Spleen (tissue), 11 donors: ENCODE data around the gene DYRK1A. TPM values are rescaled to one million over a fixed set of nuclear protein-coding genes. Genes with fewer than 3 reads are reported as not detected.
A peak's percentile ranks its signal among the peaks of the same experiment; 100 is the strongest.

Experiments
- DNase-seq: peaks from one replicate; pipeline ENCODE4 v3.0.0-alpha.2; 2020
- H3K27ac ChIP-seq, 8 donors: fragments of 200-600 bp; sonication (generic) in 7 of 8; 1 replicate in 4 of 8; 2 replicates in 4 of 8; pipeline versions ENCODE4 v1.5.0 to v1.8.0; 2016 to 2021; ENCODE audit warnings: inconsistent platforms in 4 of 8, mild to moderate bottlenecking in 4 of 8, moderate library complexity in 1 of 8
- H3K27me3 ChIP-seq, 7 donors: fragments of 200-600 bp; sonication (generic) in 6 of 7; replicated peaks in 1 of 7; 1 replicate in 4 of 7; 2 replicates in 3 of 7; pipeline versions ENCODE4 v1.5.0 to v1.8.0; 2016 to 2021; ENCODE audit warnings: inconsistent platforms in 3 of 7, mild to moderate bottlenecking in 1 of 7
- H3K36me3 ChIP-seq, 6 donors: fragments of 200-600 bp; sonication (generic) in 5 of 6; 1 replicate in 4 of 6; 2 replicates in 2 of 6; pipeline versions ENCODE4 v1.5.0 to v1.8.0; 2016 to 2021; ENCODE audit warnings: inconsistent platforms in 2 of 6
- H3K4me1 ChIP-seq, 6 donors: fragments of 200-600 bp; sonication (generic) in 5 of 6; 1 replicate in 3 of 6; 2 replicates in 3 of 6; pipeline versions ENCODE4 v1.5.0 to v1.8.0; 2016 to 2021; ENCODE audit warnings: inconsistent platforms in 3 of 6
- H3K4me3 ChIP-seq, 8 donors: fragments of 200-600 bp; sonication (generic) in 7 of 8; 1 replicate in 4 of 8; 2 replicates in 4 of 8; pipeline versions ENCODE4 v1.5.0 to v1.8.0; 2016 to 2021; ENCODE audit warnings: inconsistent platforms in 4 of 8, mild to moderate bottlenecking in 4 of 8, moderate library complexity in 2 of 8
- H3K9me3 ChIP-seq, 8 donors: fragments of 200-600 bp; sonication (generic) in 7 of 8; 1 replicate in 4 of 8; 2 replicates in 4 of 8; pipeline versions ENCODE4 v1.5.0 to v1.8.0; 2016 to 2021; ENCODE audit warnings: inconsistent platforms in 4 of 8
- POLR2A ChIP-seq, 3 donors: fragments of 450-650 bp; IDR thresholded peaks; one replicate each; pipeline ENCODE4 v1.5.1; 2017; ENCODE audit warnings: antibody characterized with exemption in 3 of 3, mild to moderate bottlenecking in 1 of 3
- POLR2AphosphoS5 ChIP-seq, 3 donors: sonication (generic); formaldehyde crosslinking; IDR thresholded peaks; one replicate each; pipeline ENCODE4 v1.5.1; 2017; ENCODE audit warnings: antibody characterized with exemption in 3 of 3
- WGBS, 5 donors: extraction: QIAGEN DNeasy Blood & Tissue Kit in 3 of 5; methylation state at CpG; one replicate each; pipeline versions ENCODE4 v1.1.5 to v1.1.7; 2013 to 2018; 5-methylcytosine and 5-hydroxymethylcytosine counted together
- intact Hi-C: fragments of 100-400 bp; cut with DNase I; formaldehyde crosslinking; loops from one replicate; pipeline ENCODE4 v1.15.0; 2023; ENCODE audit warnings: low total_unique reads
- polyA plus RNA-seq, 3 donors: library from polyadenylated mRNA; stranded (reverse); fragments of 200-250 nt; gene quantifications; one replicate each; pipeline ENCODE4 v1.2.1, GENCODE V29; 2013
- total RNA-seq, 7 donors: library from RNA; depleted of rRNA in 3 of 7; stranded (reverse); fragments of >200 nt in 3 of 7; fragmentation: NEBNext Ultra II Directional in 4 of 7; extraction: Animal tissue kit (Norgen Biotek cat#: 25700) in 4 of 7; gene quantifications; one replicate each; pipeline versions ENCODE4 v1.1.0 to v1.2.1, GENCODE V29; 2016 to 2021
- TF ChIP-seq, protein P1 (sequence below), 11 experiments: fragments of 200-600 bp in 7 of 11; fragments of 450-650 bp in 4 of 11; sonication (generic) in 4 of 11; IDR thresholded peaks in 8 of 11; conservative IDR thresholded peaks in 3 of 11; 1 replicate in 7 of 11; 2 replicates in 4 of 11; pipeline versions ENCODE4 v1.4.0 to v1.8.0; 2016 to 2021; ENCODE audit warnings: antibody characterized with exemption in 11 of 11, inconsistent platforms in 4 of 11, mild to moderate bottlenecking in 1 of 11
- donor health status: healthy with polysubstance abuse.
- donor health status: DM: no; HTN: no; CAD: no; lungs with moderate emphysema.
- donor health status: DM: no; HTN: no; CAD: no.
- donor health status: Bipolar disorder and iron deficiency.
- donor health status: healthy.
- donor health status: DM: no; HTN: no; CAD: no.
- donor health status: DM: yes; HTN: yes; CAD: no.

Gene DYRK1A
- total and polyA plus RNA-seq, 10 donors, result 21.9 to 115 (median 95.1) TPM

DNA sequence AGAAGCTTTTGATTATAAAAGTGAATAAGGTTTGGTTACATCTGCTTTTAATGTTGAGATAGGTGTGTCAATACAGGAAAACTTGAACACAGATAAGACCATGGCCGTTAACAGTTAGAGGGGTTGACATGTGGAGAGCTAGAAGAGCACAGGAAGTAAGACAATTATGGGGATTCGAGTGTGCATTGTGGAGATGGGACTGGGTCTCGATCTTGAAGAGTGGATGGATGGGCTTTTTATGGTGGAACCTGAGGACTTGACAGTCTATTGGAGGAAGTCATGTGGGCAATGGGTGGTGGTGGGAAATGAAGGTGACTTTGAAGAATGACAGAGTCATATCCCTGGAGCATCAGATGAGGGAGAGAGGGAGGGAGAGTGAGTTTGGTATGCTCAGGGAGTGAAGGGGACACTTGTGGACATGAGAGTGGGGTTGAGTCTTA is 12.1 kb downstream of the DYRK1A start:
- intact Hi-C loops, result loop anchor here (10.0 kb wide), 1 partner anchor 86 kb away; no protein-coding TSS in a partner anchor
- DNase-seq, result no peak
- no peak overlapping the region for H3K27ac ChIP-seq
- 24 to 39% (median 35%) methylated on average over 3 of the region's 3 CpGs for WGBS, 5 donors
- no peak for TF ChIP-seq POLR2AphosphoS5 (IDR thresholded peaks at IDR 0.05)
- TF ChIP-seq, protein P1, sequence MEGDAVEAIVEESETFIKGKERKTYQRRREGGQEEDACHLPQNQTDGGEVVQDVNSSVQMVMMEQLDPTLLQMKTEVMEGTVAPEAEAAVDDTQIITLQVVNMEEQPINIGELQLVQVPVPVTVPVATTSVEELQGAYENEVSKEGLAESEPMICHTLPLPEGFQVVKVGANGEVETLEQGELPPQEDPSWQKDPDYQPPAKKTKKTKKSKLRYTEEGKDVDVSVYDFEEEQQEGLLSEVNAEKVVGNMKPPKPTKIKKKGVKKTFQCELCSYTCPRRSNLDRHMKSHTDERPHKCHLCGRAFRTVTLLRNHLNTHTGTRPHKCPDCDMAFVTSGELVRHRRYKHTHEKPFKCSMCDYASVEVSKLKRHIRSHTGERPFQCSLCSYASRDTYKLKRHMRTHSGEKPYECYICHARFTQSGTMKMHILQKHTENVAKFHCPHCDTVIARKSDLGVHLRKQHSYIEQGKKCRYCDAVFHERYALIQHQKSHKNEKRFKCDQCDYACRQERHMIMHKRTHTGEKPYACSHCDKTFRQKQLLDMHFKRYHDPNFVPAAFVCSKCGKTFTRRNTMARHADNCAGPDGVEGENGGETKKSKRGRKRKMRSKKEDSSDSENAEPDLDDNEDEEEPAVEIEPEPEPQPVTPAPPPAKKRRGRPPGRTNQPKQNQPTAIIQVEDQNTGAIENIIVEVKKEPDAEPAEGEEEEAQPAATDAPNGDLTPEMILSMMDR (IDR thresholded peaks at IDR 0.05 in 8 of 11, conservative IDR thresholded peaks at IDR 0.05 in 3 of 11), result no peak
- no peak for TF ChIP-seq POLR2A (IDR thresholded peaks at IDR 0.05)
- H3K9me3 ChIP-seq, result no peaks in the 10 kb centered on the region
- no peak overlapping the region for H3K4me3 ChIP-seq
- no peaks in the 10 kb centered on the region for H3K27me3 ChIP-seq
- H3K36me3 ChIP-seq, result peaks cover 0 to 4% (median 0%) of the 10 kb centered on the region in 6 donors
- peaks cover 61 to 100% (median 98%) of the 10 kb centered on the region in 6 donors for H3K4me1 ChIP-seq

DNA sequence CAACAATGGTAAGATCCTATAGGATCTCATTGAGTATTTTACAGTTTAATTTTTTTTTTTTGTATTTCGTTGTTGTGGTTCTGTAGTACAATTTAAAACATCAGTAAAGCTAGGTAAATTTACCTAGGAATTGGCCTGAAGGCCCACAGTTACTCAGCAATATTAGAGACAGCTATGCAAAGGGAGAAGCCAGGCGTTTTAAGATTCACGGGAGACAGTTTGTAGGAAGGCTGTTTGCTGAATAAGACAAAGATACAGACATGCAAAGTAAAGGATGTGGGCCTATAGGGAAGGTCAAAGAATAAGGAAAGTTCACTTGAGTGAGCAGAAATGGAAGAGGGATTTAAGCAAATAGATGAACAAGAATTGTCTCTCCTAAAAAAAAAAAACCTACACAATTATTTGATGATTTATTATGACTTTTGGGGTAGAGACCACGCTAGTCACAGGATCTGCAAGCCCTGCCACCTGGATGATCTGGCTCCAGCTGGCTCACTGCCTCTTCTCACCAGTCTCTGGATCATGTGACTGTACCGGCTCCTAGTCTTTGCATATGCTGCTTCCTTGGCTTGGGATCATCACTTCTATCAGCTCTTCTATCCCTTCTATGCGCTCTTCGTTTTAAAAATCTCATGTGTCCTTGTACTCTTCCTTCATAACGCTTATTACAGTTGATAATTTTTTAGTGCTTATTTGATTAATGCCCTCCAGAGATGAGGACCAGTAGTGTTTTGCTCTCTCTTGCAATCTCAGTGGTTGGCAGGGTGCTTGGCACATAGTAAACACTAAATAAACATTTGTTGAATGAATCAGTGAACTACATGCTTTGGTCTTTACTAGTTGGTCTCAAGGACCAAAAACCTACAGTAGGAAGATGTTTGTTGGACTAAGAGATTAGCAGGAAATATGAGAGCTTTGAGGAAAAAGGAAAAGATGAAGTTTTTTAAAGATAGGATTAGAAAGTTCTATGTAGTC is 14.1 kb downstream of the DYRK1A start:
- Histone ChIP-seq H3K36me3 (peaks cover 0 to 4% (median 0%) of the 10 kb centered on the region in 6 donors), H3K4me1 (peaks cover 49 to 100% (median 96%) of the 10 kb centered on the region in 6 donors), H3K9me3 (peaks cover 0 to 7% (median 0%) of the 10 kb centered on the region in 8 donors), H3K27ac (peak overlapping the region in 1 of 8 donors; percentile 37), H3K4me3 (no peak overlapping the region), H3K27me3 (no peaks in the 10 kb centered on the region)
- intact Hi-C loops, result no loop called here
- TF ChIP-seq POLR2AphosphoS5 (IDR thresholded peaks at IDR 0.05) (no peak), POLR2A (IDR thresholded peaks at IDR 0.05) (no peak)
- TF ChIP-seq, protein P1 (IDR thresholded peaks at IDR 0.05 in 8 of 11, conservative IDR thresholded peaks at IDR 0.05 in 3 of 11), result no peak
- DNase-seq, result no peak
- 39 to 50% (median 44%) methylated on average over 8 of the region's 8 CpGs for WGBS, 5 donors

DNA sequence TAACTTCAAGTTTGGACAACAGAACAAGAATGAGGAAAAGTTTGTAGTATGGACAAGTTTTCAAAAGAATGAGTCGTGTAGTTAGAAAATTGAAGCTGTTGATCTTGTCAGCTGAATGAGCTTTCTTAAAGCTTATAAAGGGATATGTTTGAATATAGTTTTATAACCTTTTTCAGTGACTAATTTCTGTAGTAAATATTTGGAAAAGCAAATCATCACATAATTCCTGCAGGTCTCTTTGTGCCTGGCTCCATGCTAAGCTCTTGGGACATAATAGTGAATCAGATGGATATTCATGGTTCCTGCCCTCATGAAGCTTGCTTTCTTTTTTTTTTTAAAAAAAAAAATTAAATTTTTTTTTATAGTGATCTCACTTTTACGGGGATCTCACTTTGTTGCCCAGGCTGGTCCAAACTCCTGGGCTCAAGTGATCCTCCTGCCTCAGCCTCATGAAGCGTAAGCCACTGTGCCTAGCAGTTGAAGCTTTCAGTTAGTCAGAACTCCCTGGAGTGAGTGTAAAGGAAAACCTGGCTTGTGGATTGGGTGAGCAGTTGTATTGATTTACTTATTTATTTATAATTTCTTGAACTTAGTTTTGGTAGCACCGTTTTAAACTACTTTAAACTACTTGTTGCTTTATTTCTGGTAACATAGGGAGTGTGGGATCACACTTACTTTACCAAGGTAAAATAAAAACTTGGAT is 15.5 kb downstream of the DYRK1A start:
- DNase-seq, result no peak
- intact Hi-C loops, result no loop called here
- 87 to 92% (median 90%) methylated on average over 4 of the region's 4 CpGs for WGBS, 5 donors
- H3K27me3 ChIP-seq, result no peaks in the 10 kb centered on the region
- no peak for TF ChIP-seq POLR2AphosphoS5 (IDR thresholded peaks at IDR 0.05)
- TF ChIP-seq, protein P1 (IDR thresholded peaks at IDR 0.05 in 8 of 11, conservative IDR thresholded peaks at IDR 0.05 in 3 of 11), result no peak
- TF ChIP-seq POLR2A (IDR thresholded peaks at IDR 0.05), result no peak
- no peak overlapping the region for H3K27ac ChIP-seq
- H3K9me3 ChIP-seq, result peaks cover 0 to 7% (median 0%) of the 10 kb centered on the region in 8 donors
- H3K4me3 ChIP-seq, result no peak overlapping the region
- H3K4me1 ChIP-seq, result peaks cover 46 to 100% (median 96%) of the 10 kb centered on the region in 6 donors
- no peaks in the 10 kb centered on the region for H3K36me3 ChIP-seq
